ENCODE results near the gene TMEM187.
A peak's percentile ranks its signal among the peaks of the same experiment; 100 is the strongest.

TMEM187 gene

DNA sequence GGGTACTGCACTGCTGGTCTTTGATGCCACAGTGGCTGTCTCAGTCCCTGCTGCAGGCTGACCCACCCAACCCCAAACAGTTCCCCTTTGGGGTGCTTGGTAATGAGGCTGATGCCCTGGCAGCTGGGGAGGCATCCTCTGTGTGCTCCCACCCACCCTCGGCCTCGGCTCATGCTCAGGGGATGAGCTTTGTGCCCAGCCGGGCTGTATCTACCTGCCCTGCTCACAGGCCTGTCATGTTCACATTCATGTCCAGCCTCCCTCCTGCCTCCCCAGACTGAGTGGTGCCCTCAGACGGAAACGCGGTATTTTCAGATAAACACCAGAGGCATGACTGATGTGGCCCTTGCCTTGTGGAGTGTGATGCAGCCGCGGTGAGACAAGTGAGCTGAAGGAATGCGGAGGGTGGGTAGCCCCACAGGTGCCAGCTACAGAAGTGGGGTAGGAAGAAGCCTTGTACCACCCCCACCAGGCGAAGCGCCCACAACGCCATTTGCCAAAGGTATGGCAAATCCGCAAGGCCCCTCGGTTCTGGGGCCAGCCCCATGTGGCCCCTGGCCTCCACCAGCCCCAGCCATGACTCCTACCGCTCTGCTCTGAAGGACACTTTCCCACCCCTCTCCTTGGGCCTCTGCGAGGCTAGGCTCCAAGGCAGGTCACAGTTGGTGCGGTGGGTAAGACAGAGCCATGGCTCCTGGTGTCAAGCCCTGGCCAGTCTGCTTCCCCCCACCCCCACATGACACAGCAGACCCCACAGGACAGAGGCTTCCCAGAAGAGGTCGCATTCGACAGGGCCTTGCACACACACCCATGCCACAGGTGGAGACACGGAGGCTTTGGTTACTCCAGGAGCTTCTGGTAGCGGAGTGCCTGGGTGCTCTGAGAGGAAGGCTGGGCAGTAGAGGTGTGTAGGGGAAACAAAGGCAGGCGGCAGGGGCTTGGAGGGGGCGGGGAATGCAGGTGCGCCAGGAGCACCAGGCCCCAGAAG is 26.3 kb upstream of the TMEM187 start:
- Histone ChIP-seq H3K27ac (replicated peaks) (peak overlapping the region; percentile 45), H3K27me3 (ENCODE audit: insufficient read depth, poor library complexity, severe bottlenecking) (no peaks in the 10 kb centered on the region), H3K4me3 (replicated peaks; ENCODE audit: insufficient read depth, low read length) (no peak overlapping the region)
- DNase-seq (ENCODE audit: low read depth in 1 of 2, low spot score in 1 of 2) = no peak
- TF ChIP-seq SPI1 (IDR thresholded peaks at IDR 0.05; ENCODE audit: borderline replicate concordance, low read depth) (no peak), POLR2AphosphoS5 (IDR thresholded peaks at IDR 0.05; ENCODE audit: low read depth) (no peak), REST (IDR thresholded peaks at IDR 0.05; ENCODE audit: insufficient replicate concordance, low read depth) (no peak), GABPA (IDR thresholded peaks at IDR 0.05; ENCODE audit: low read depth) (no peak)
- TF ChIP-seq, protein P1, sequence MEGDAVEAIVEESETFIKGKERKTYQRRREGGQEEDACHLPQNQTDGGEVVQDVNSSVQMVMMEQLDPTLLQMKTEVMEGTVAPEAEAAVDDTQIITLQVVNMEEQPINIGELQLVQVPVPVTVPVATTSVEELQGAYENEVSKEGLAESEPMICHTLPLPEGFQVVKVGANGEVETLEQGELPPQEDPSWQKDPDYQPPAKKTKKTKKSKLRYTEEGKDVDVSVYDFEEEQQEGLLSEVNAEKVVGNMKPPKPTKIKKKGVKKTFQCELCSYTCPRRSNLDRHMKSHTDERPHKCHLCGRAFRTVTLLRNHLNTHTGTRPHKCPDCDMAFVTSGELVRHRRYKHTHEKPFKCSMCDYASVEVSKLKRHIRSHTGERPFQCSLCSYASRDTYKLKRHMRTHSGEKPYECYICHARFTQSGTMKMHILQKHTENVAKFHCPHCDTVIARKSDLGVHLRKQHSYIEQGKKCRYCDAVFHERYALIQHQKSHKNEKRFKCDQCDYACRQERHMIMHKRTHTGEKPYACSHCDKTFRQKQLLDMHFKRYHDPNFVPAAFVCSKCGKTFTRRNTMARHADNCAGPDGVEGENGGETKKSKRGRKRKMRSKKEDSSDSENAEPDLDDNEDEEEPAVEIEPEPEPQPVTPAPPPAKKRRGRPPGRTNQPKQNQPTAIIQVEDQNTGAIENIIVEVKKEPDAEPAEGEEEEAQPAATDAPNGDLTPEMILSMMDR (IDR thresholded peaks at IDR 0.05; ENCODE audit: insufficient read depth, low read length) = no peak

GRCh38 chrX:153947009-153947769 is 25.4 kb upstream of the TMEM187 start:
- Histone ChIP-seq H3K4me3 (replicated peaks; ENCODE audit: insufficient read depth, low read length) (no peak overlapping the region), H3K27ac (replicated peaks) (peak overlapping the region; percentile 48), H3K27me3 (ENCODE audit: insufficient read depth, poor library complexity, severe bottlenecking) (no peaks in the 10 kb centered on the region)
- TF ChIP-seq SPI1 (IDR thresholded peaks at IDR 0.05; ENCODE audit: borderline replicate concordance, low read depth) = no peak
- TF ChIP-seq, protein P1 (IDR thresholded peaks at IDR 0.05; ENCODE audit: insufficient read depth, low read length) = peak; percentile 52
- TF ChIP-seq REST (IDR thresholded peaks at IDR 0.05; ENCODE audit: insufficient replicate concordance, low read depth) = no peak
- no peak for TF ChIP-seq GABPA (IDR thresholded peaks at IDR 0.05; ENCODE audit: low read depth)
- TF ChIP-seq POLR2AphosphoS5 (IDR thresholded peaks at IDR 0.05; ENCODE audit: low read depth) = peak; percentile 57
- peak in 1 of 2 experiments; percentile 90 for DNase-seq (ENCODE audit: low read depth in 1 of 2, low spot score in 1 of 2)

DNA sequence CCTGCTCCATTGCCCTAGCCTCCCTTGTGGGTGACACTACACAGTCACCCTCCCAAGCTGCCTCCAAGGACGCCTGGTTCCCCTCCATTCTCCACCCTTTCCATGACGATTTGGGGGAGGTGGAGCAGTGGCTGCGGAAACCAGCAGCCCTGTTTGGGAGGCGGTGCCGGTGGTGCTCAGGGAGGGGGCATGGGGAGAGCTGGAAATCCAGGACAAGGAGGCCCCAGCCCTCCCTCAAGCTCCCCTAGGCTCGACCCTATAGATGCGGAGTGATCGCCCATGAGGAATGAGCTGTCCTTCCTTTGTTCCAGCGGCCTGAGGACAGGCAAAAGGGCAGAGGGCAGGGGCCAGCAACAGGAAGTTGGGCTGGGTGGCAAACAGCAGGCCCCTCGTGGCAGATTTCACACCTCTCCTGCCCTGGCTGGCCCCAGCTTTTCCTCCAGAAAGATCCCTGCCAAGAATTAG is 24.5 kb upstream of the TMEM187 start:
- H3K4me3 ChIP-seq (replicated peaks; ENCODE audit: insufficient read depth, low read length) = no peak overlapping the region
- peak overlapping the region; percentile 48 for H3K27ac ChIP-seq (replicated peaks)
- DNase-seq (ENCODE audit: low read depth in 1 of 2, low spot score in 1 of 2) = no peak
- TF ChIP-seq REST (IDR thresholded peaks at IDR 0.05; ENCODE audit: insufficient replicate concordance, low read depth) = no peak
- TF ChIP-seq GABPA (IDR thresholded peaks at IDR 0.05; ENCODE audit: low read depth) = no peak
- no peak for TF ChIP-seq POLR2AphosphoS5 (IDR thresholded peaks at IDR 0.05; ENCODE audit: low read depth)
- TF ChIP-seq SPI1 (IDR thresholded peaks at IDR 0.05; ENCODE audit: borderline replicate concordance, low read depth) = no peak
- H3K27me3 ChIP-seq (ENCODE audit: insufficient read depth, poor library complexity, severe bottlenecking) = no peaks in the 10 kb centered on the region

All from HL-60 (cell line).